BLaER1 (cell line): ENCODE data around the gene PROSER2.
A peak's percentile ranks its signal among the peaks of the same experiment; 100 is the strongest.

Experiments
- H3K27ac ChIP-seq: shearing (Covaris generic); formaldehyde crosslinking; 2 replicates; pipeline ENCODE4 v1.8.1; 2022
- H3K27me3 ChIP-seq: shearing (Covaris generic); formaldehyde crosslinking; 2 replicates; pipeline ENCODE4 v1.8.1; 2022
- H3K36me3 ChIP-seq: shearing (Covaris generic); formaldehyde crosslinking; 2 replicates; pipeline ENCODE4 v1.8.1; 2022
- H3K4me1 ChIP-seq: shearing (Covaris generic); formaldehyde crosslinking; 2 replicates; pipeline ENCODE4 v1.8.1; 2022
- H3K4me2 ChIP-seq: shearing (Covaris generic); formaldehyde crosslinking; 2 replicates; pipeline ENCODE4 v1.8.1; 2022
- H3K4me3 ChIP-seq: shearing (Covaris generic); formaldehyde crosslinking; 2 replicates; pipeline ENCODE4 v1.8.1; 2022
- H3K9ac ChIP-seq: shearing (Covaris generic); formaldehyde crosslinking; 2 replicates; pipeline ENCODE4 v1.8.1; 2022
- H3K9me3 ChIP-seq: shearing (Covaris generic); formaldehyde crosslinking; 2 replicates; pipeline ENCODE4 v1.8.1; 2022
- H4K20me1 ChIP-seq: shearing (Covaris generic); formaldehyde crosslinking; 2 replicates; pipeline ENCODE4 v1.8.1; 2022
- Cebpa-rat ChIP-seq: shearing (Covaris generic); IDR thresholded peaks from 2 replicates; pipeline ENCODE4 v1.8.1; 2022

Gene PROSER2

DNA sequence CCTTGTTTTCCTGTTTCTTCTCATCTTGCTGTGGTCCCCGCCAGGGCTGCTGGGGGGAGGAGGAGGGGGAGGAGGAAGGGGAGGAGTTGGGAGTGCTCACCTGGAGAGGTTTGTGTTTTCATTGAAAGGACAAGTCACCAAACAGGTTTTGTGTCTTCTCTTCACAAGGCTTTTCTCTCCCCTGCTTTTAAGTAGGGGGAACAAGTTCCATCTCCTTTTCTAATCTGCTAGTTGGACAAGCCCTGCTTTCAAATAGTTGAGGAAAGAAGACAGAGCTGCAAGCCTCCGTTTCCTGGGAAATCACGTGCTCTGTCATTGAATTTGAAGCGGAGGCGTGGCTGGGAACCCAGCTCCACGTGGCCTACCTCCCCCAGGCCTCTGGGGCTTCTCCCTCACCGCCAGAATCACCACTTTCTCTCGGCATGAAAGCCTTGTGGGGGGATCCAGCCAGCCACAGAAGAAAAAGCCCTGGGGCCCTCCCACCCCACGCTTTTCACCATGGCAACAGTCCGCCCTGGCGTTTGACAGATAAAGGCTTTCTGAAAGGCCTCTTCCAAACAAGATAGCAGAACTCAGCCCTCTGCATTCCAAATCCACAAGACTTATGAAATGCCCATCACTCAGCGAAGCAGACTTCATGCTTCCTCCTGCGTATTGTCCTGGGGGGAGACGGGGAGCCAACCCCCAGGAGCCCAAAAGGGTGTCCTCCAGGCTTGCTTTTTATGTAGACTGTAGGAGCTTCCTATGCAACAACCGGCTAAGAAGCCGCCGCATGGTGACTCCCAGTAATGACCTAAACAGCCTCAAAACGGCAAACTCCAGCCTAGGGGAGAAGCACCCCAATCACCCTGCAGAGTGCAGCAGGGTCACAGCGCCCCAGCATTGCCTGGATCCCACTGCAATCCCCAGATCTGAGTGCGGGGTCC is 51.7 kb downstream of the PROSER2 start:
- no peak overlapping the region; the same call in 1 of the 2 replicates for H3K9ac ChIP-seq
- no peaks in the 10 kb centered on the region for H3K27me3 ChIP-seq
- TF ChIP-seq Cebpa-rat = no peak
- peak overlapping the region; percentile 36; the same call in 1 of the 2 replicates for H3K27ac ChIP-seq
- H3K9me3 ChIP-seq = no peaks in the 10 kb centered on the region
- peaks cover 6% of the 10 kb centered on the region for H3K36me3 ChIP-seq
- H4K20me1 ChIP-seq = no peaks in the 10 kb centered on the region
- H3K4me3 ChIP-seq = no peak overlapping the region
- H3K4me2 ChIP-seq = peak overlapping the region; percentile 55
- peaks cover 88% of the 10 kb centered on the region for H3K4me1 ChIP-seq

GRCh38 chr10:11875494-11876281 is 52.5 kb downstream of the PROSER2 start:
- H3K27me3 ChIP-seq = no peaks in the 10 kb centered on the region
- peaks cover 85% of the 10 kb centered on the region for H3K4me1 ChIP-seq
- H3K4me2 ChIP-seq = peak overlapping the region; percentile 55
- TF ChIP-seq Cebpa-rat = no peak
- no peaks in the 10 kb centered on the region for H3K36me3 ChIP-seq
- no peaks in the 10 kb centered on the region for H3K9me3 ChIP-seq
- no peak overlapping the region for H3K9ac ChIP-seq
- H4K20me1 ChIP-seq = no peaks in the 10 kb centered on the region
- H3K4me3 ChIP-seq = no peak overlapping the region
- peak overlapping the region; percentile 36 for H3K27ac ChIP-seq

GRCh38 chr10:11876324-11876723 is 53.2 kb downstream of the PROSER2 start:
- Histone ChIP-seq H3K27me3 (no peaks in the 10 kb centered on the region), H3K9me3 (no peaks in the 10 kb centered on the region), H3K4me3 (no peak overlapping the region), H3K36me3 (no peaks in the 10 kb centered on the region), H3K4me2 (peak overlapping the region; percentile 55), H3K4me1 (peaks cover 83% of the 10 kb centered on the region), H3K9ac (no peak overlapping the region), H3K27ac (no peak overlapping the region), H4K20me1 (no peaks in the 10 kb centered on the region)
- no peak for TF ChIP-seq Cebpa-rat

DNA sequence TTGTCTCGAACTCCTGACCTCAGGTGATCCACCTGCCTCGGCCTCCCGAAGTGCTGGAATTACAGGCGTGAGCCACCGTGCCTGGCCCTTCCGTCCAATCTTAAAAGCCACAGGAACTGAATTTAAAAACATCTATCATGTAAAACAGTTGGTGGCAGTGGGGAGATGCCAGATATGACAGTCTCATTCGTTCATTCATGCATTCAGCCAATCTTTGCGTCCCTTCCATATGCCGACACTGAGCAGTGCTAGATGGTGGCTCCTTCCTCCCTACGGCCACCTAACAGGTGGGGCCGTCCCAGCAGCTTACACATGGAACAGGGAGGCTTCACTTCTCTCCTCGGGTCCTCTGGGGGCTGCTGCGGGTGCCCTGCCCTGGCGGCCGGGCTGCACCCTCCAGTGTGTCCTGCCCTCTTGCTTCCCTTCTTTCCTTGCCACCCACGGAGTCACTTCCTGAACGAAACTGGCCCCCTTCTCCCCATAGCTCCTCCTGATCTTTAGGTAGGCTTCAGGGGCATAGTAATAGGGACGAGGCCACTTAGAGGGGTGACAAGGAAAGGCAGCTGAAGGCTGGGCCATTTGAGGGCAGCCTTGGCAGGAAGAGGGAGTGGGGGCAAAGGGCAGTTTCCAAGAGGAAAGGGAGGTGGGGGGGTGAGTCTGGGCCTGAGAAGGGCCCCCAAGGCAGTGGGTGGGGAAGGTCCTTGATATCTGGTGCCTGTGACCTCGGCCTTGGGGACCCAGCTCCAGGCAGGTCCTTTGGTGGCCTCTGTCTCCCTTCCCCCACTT is 53.8 kb downstream of the PROSER2 start:
- H3K4me2 ChIP-seq = peak overlapping the region; percentile 21
- no peaks in the 10 kb centered on the region for H3K36me3 ChIP-seq
- H4K20me1 ChIP-seq = no peaks in the 10 kb centered on the region
- peaks cover 83% of the 10 kb centered on the region for H3K4me1 ChIP-seq
- no peak overlapping the region for H3K4me3 ChIP-seq
- TF ChIP-seq Cebpa-rat = no peak
- H3K9me3 ChIP-seq = no peaks in the 10 kb centered on the region
- no peaks in the 10 kb centered on the region for H3K27me3 ChIP-seq
- no peak overlapping the region for H3K9ac ChIP-seq
- no peak overlapping the region for H3K27ac ChIP-seq

- no peaks in the 10 kb centered on the region for H3K9me3 ChIP-seq
- no peaks in the 10 kb centered on the region for H4K20me1 ChIP-seq
- no peak overlapping the region for H3K4me3 ChIP-seq
- no peak overlapping the region for H3K27ac ChIP-seq
- H3K36me3 ChIP-seq = no peaks in the 10 kb centered on the region
- peak overlapping the region; percentile 21; the same call in 1 of the 2 replicates for H3K4me2 ChIP-seq
- no peaks in the 10 kb centered on the region for H3K27me3 ChIP-seq
- peaks cover 83% of the 10 kb centered on the region for H3K4me1 ChIP-seq
- H3K9ac ChIP-seq = no peak overlapping the region
- no peak for TF ChIP-seq Cebpa-rat
Measured at GRCh38 chr10:11877591-11877905, 54.4 kb downstream of the PROSER2 start.

DNA sequence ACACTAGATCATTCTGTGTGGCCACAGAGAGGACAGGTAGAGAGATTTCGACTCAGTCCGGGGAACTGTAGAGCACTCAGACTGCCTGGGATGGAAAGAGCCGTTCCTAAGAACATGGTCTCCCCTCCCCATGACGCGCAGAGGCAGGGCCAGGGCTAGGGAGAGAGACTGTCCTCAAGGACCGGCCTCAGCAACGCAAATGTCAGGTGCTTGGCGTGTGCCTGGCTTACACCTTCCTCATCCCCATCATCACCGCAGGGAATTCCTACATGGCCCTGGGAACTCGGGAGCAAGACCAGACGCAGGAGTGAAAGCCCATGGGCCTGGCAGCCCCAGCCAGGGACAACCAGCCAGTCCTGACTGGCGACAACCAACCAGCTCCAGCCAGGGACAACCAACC is 55.6 kb downstream of the PROSER2 start:
- Histone ChIP-seq H3K4me1 (peaks cover 85% of the 10 kb centered on the region), H4K20me1 (no peaks in the 10 kb centered on the region)
- TF ChIP-seq Cebpa-rat = no peak

GRCh38 chr10:11879387-11880094 is 56.4 kb downstream of the PROSER2 start:
- H3K4me1 ChIP-seq = peaks cover 77% of the 10 kb centered on the region
- no peaks in the 10 kb centered on the region for H3K9me3 ChIP-seq
- TF ChIP-seq Cebpa-rat = no peak
- no peak overlapping the region for H3K27ac ChIP-seq
- H3K4me3 ChIP-seq = no peak overlapping the region
- no peaks in the 10 kb centered on the region for H3K36me3 ChIP-seq
- H3K27me3 ChIP-seq = no peaks in the 10 kb centered on the region
- H3K9ac ChIP-seq = no peak overlapping the region
- H4K20me1 ChIP-seq = no peaks in the 10 kb centered on the region
- H3K4me2 ChIP-seq = no peak overlapping the region

More for the DNA sequence above, 55.6 kb downstream of the PROSER2 start:
- Histone ChIP-seq H3K27ac (no peak overlapping the region), H3K27me3 (no peaks in the 10 kb centered on the region), H3K36me3 (no peaks in the 10 kb centered on the region), H3K9ac (no peak overlapping the region), H3K9me3 (no peaks in the 10 kb centered on the region), H3K4me2 (peak overlapping the region; percentile 33), H3K4me3 (no peak overlapping the region)

GRCh38 chr10:11880151-11881029 is 57.2 kb downstream of the PROSER2 start:
- no peaks in the 10 kb centered on the region for H3K27me3 ChIP-seq
- no peaks in the 10 kb centered on the region for H3K9me3 ChIP-seq
- H3K27ac ChIP-seq = no peak overlapping the region
- no peak overlapping the region for H3K4me3 ChIP-seq
- H3K9ac ChIP-seq = no peak overlapping the region
- no peak overlapping the region for H3K4me2 ChIP-seq
- no peak for TF ChIP-seq Cebpa-rat
- no peaks in the 10 kb centered on the region for H4K20me1 ChIP-seq
- H3K36me3 ChIP-seq = no peaks in the 10 kb centered on the region
- peaks cover 69% of the 10 kb centered on the region for H3K4me1 ChIP-seq
